HepG2 (cell line): Measurements from ENCODE around the gene SVBP. TPM values are rescaled to one million over a fixed set of nuclear protein-coding genes. Genes with fewer than 3 reads are reported as not detected.

Experiments used
- ELF1 ChIP-seq: sonication (generic); formaldehyde crosslinking; IDR thresholded peaks from 2 replicates; pipeline ENCODE4 v1.4.0; 2020; ENCODE audit warnings: missing genetic modification reagents
- FOXJ3 ChIP-seq: sonication (generic); formaldehyde crosslinking; IDR thresholded peaks from 2 replicates; pipeline ENCODE4 v1.4.0; 2020; ENCODE audit warnings: missing genetic modification reagents, mild to moderate bottlenecking, borderline replicate concordance
- GATA4 ChIP-seq: sonication (generic); IDR thresholded peaks from 2 replicates; pipeline ENCODE4 v1.6.1; 2016; ENCODE audit warnings: antibody characterized with exemption, low read depth, borderline replicate concordance
- IRX3 ChIP-seq: sonication (generic); formaldehyde crosslinking; IDR thresholded peaks from 2 replicates; pipeline ENCODE4 v1.8.1; 2023; ENCODE audit warnings: mild to moderate bottlenecking, low read depth, missing genetic modification reagents, borderline replicate concordance
- KDM6A ChIP-seq: IDR thresholded peaks from 2 replicates; pipeline ENCODE4 v1.6.1; 2016; ENCODE audit warnings: low read depth
- MEIS1 ChIP-seq: sonication (generic); formaldehyde crosslinking; IDR thresholded peaks from 2 replicates; pipeline ENCODE4 v1.9.0; 2021; ENCODE audit warnings: mild to moderate bottlenecking, missing genetic modification reagents, moderate library complexity, borderline replicate concordance
- NFE2 ChIP-seq: sonication (generic); formaldehyde crosslinking; IDR thresholded peaks from 2 replicates; pipeline ENCODE4 v1.4.0; 2020; ENCODE audit warnings: missing genetic modification reagents
- NPAS2 ChIP-seq: sonication (generic); formaldehyde crosslinking; IDR thresholded peaks from 2 replicates; pipeline ENCODE4 v1.8.0; 2022; ENCODE audit warnings: mild to moderate bottlenecking, missing genetic modification reagents, borderline replicate concordance
- RFXANK ChIP-seq: IDR thresholded peaks from 2 replicates; pipeline ENCODE4 v1.6.1; 2016
- TAF15 ChIP-seq: fragments of 200-400 bp; formaldehyde crosslinking; IDR thresholded peaks from one replicate; pipeline ENCODE4 v1.6.1; 2018; ENCODE audit warnings: mild to moderate bottlenecking, low read depth, low read length; ENCODE audit not compliant: poor library complexity, severe bottlenecking
- YEATS4 ChIP-seq: sonication (generic); formaldehyde crosslinking; IDR thresholded peaks from 2 replicates; pipeline ENCODE4 v1.4.0; 2020; ENCODE audit warnings: missing genetic modification reagents, borderline replicate concordance
- ZNF3 ChIP-seq: IDR thresholded peaks from 2 replicates; pipeline ENCODE4 v1.7.0; 2017; ENCODE audit warnings: inconsistent platforms
- ZNF382 ChIP-seq: sonication (generic); formaldehyde crosslinking; IDR thresholded peaks from 2 replicates; pipeline ENCODE4 v1.5.0; 2020; ENCODE audit warnings: missing genetic modification reagents, mild to moderate bottlenecking, borderline replicate concordance
- ZNF468 ChIP-seq: sonication (generic); formaldehyde crosslinking; IDR thresholded peaks from 2 replicates; pipeline ENCODE4 v1.8.0; 2022; ENCODE audit warnings: mild to moderate bottlenecking, moderate library complexity, missing genetic modification reagents
- ZNF569 ChIP-seq: sonication (generic); formaldehyde crosslinking; IDR thresholded peaks from 2 replicates; pipeline ENCODE4 v1.5.0; 2020; ENCODE audit warnings: mild to moderate bottlenecking, missing genetic modification reagents, moderate library complexity, borderline replicate concordance
- ZNF616 ChIP-seq: sonication (generic); formaldehyde crosslinking; IDR thresholded peaks from 2 replicates; pipeline ENCODE4 v1.5.0; 2020; ENCODE audit warnings: low read depth, mild to moderate bottlenecking, missing genetic modification reagents
- ZNF670 ChIP-seq: sonication (generic); formaldehyde crosslinking; IDR thresholded peaks from 2 replicates; pipeline ENCODE4 v1.8.0; 2022; ENCODE audit warnings: mild to moderate bottlenecking, missing genetic modification reagents, borderline replicate concordance
- ZNF709 ChIP-seq: sonication (generic); formaldehyde crosslinking; IDR thresholded peaks from 2 replicates; pipeline ENCODE4 v1.5.0; 2020; ENCODE audit warnings: mild to moderate bottlenecking, missing genetic modification reagents
- ZNF775 ChIP-seq: sonication (generic); formaldehyde crosslinking; IDR thresholded peaks from 2 replicates; pipeline ENCODE4 v1.4.0; 2020; ENCODE audit warnings: missing genetic modification reagents, mild to moderate bottlenecking, moderate library complexity, borderline replicate concordance
- ZNF776 ChIP-seq: sonication (generic); formaldehyde crosslinking; IDR thresholded peaks from 2 replicates; pipeline ENCODE4 v1.4.0; 2020; ENCODE audit warnings: mild to moderate bottlenecking, missing genetic modification reagents
- ZSCAN22 ChIP-seq: sonication (generic); formaldehyde crosslinking; IDR thresholded peaks from 2 replicates; pipeline ENCODE4 v1.4.0; 2020; ENCODE audit warnings: mild to moderate bottlenecking, missing genetic modification reagents
- polyA plus RNA-seq, 8 experiments: library from polyadenylated mRNA; depleted of rRNA in 3 of 8; stranded (reverse) in 7 of 8; unstranded in 1 of 8; fragments of >200 nt; fragmentation: Illumina TruSeq in 4 of 8; extraction: Trizol in 4 of 8; gene quantifications; 2 replicates each; pipeline versions ENCODE4 v1.2.1 to v1.2.3, GENCODE V29; 2011 to 2016; ENCODE audit warnings: low read depth in 4 of 8, missing spikeins in 1 of 8, mixed read lengths in 1 of 8; ENCODE audit not compliant: insufficient read depth in 1 of 8
- total RNA-seq, 5 experiments: library from RNA; depleted of rRNA; stranded (reverse); fragments of >200 nt; fragmentation: Illumina TruSeq; extraction: Trizol; gene quantifications; 2 replicates each; pipeline ENCODE4 v1.2.3, GENCODE V29; 2016; ENCODE audit warnings: low read depth in 1 of 5
- TF ChIP-seq, protein P1 (sequence below): sonication (generic); formaldehyde crosslinking; IDR thresholded peaks from 2 replicates; pipeline ENCODE4 v1.9.0; 2022; ENCODE audit warnings: missing genetic modification reagents, mild to moderate bottlenecking, borderline replicate concordance
- TF ChIP-seq, protein P2 (sequence below): sonication (generic); formaldehyde crosslinking; conservative IDR thresholded peaks from 2 replicates; pipeline ENCODE4 v1.4.0; 2020; ENCODE audit warnings: missing genetic modification reagents
- TF ChIP-seq, protein P3 (sequence below): sonication (generic); formaldehyde crosslinking; IDR thresholded peaks from 2 replicates; pipeline ENCODE4 v1.4.0; 2020; ENCODE audit warnings: missing genetic modification reagents
- TF ChIP-seq, protein P4 (sequence below): sonication (generic); formaldehyde crosslinking; IDR thresholded peaks from 2 replicates; pipeline ENCODE4 v1.5.0; 2020; ENCODE audit warnings: mild to moderate bottlenecking, missing genetic modification reagents

SVBP gene
- total and polyA plus RNA-seq, 2 of the 13 experiments (the other 11 are each of a cell fraction or from before 2014, with no cell fraction given) = 28.8 to 48.2 TPM

DNA sequence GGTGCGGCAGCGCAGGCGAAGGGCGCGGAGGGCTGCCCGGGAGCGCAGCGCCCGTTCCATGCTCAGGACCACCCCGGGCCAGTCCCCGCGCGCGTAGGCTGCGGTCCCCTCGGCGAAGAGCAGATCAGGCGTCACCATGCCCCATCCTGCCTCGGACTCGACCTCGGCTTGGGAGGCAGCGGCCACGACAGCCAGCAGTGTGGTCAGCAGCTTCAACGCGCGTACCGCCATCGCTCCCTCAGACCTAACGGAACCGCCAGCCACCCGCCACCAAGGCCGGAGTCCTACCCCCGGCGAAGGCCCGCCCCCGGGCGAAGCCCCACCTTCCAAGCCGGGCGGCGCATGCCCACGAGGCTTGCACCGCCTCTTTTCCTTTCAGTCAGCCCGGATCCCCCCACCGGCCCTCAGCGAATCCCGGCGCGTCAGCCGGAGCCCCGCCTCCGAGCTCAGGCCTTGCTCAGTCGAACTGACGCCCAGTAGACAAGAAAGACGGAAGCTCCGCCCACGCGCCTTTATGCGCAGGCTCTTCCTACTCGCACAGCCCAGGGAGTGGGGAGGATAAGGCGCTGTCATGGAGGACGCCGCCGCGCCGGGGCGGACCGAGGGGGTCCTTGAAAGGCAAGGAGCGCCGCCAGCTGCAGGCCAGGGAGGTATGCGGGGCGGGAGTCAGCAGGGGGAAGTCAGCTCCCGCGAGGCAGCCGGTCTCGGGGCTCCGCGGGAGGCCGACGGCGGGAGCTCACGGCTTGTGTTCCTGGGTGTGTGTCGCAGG lies 50.3 kb downstream of the SVBP start, which contains the start of the genes C1orf50 and P3H1 (continued):
- TF ChIP-seq ZNF382 (CRISPR knock-in tag) (no peak), ZNF776 (no peak; the same call in 1 of the 2 replicates), ZNF670 (CRISPR knock-in tag) (peak; percentile 83; the same call in 1 of the 2 replicates), ELF1 (CRISPR knock-in tag) (peak; percentile 89), ZNF3 (CRISPR knock-in tag) (no peak), ZNF775 (no peak), YEATS4 (CRISPR knock-in tag) (no peak; the same call in none of the 2 replicates), ZSCAN22 (CRISPR knock-in tag) (no peak), NPAS2 (no peak), FOXJ3 (CRISPR knock-in tag) (peak; percentile 49; the same call in 1 of the 2 replicates), ZNF709 (CRISPR knock-in tag) (peak; percentile 59), TAF15 (peak; percentile 56), KDM6A (CRISPR knock-in tag) (no peak), ZNF569 (CRISPR knock-in tag) (no peak; the same call in 1 of the 2 replicates), MEIS1 (CRISPR knock-in tag) (peak; percentile 91), IRX3 (CRISPR knock-in tag) (peak; percentile 84; the same call in 1 of the 2 replicates), NFE2 (no peak), RFXANK (no peak), GATA4 (peak; percentile 37; the same call in 1 of the 2 replicates), ZNF616 (CRISPR knock-in tag) (0 out of 2 replicates have a peak, but pooled peaks have one; percentile 69), ZNF468 (CRISPR knock-in tag) (no peak)
- TF ChIP-seq, protein P1, sequence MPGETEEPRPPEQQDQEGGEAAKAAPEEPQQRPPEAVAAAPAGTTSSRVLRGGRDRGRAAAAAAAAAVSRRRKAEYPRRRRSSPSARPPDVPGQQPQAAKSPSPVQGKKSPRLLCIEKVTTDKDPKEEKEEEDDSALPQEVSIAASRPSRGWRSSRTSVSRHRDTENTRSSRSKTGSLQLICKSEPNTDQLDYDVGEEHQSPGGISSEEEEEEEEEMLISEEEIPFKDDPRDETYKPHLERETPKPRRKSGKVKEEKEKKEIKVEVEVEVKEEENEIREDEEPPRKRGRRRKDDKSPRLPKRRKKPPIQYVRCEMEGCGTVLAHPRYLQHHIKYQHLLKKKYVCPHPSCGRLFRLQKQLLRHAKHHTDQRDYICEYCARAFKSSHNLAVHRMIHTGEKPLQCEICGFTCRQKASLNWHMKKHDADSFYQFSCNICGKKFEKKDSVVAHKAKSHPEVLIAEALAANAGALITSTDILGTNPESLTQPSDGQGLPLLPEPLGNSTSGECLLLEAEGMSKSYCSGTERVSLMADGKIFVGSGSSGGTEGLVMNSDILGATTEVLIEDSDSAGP = peak; percentile 76
- TF ChIP-seq, protein P2, sequence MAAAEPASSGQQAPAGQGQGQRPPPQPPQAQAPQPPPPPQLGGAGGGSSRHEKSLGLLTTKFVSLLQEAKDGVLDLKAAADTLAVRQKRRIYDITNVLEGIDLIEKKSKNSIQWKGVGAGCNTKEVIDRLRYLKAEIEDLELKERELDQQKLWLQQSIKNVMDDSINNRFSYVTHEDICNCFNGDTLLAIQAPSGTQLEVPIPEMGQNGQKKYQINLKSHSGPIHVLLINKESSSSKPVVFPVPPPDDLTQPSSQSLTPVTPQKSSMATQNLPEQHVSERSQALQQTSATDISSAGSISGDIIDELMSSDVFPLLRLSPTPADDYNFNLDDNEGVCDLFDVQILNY (CRISPR knock-in tag) = peak; percentile 8; the same call in 1 of the 2 replicates
- TF ChIP-seq, protein P3, sequence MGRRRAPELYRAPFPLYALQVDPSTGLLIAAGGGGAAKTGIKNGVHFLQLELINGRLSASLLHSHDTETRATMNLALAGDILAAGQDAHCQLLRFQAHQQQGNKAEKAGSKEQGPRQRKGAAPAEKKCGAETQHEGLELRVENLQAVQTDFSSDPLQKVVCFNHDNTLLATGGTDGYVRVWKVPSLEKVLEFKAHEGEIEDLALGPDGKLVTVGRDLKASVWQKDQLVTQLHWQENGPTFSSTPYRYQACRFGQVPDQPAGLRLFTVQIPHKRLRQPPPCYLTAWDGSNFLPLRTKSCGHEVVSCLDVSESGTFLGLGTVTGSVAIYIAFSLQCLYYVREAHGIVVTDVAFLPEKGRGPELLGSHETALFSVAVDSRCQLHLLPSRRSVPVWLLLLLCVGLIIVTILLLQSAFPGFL = 0 out of 2 replicates have a peak, but pooled peaks have one; percentile 79
- TF ChIP-seq, protein P4, sequence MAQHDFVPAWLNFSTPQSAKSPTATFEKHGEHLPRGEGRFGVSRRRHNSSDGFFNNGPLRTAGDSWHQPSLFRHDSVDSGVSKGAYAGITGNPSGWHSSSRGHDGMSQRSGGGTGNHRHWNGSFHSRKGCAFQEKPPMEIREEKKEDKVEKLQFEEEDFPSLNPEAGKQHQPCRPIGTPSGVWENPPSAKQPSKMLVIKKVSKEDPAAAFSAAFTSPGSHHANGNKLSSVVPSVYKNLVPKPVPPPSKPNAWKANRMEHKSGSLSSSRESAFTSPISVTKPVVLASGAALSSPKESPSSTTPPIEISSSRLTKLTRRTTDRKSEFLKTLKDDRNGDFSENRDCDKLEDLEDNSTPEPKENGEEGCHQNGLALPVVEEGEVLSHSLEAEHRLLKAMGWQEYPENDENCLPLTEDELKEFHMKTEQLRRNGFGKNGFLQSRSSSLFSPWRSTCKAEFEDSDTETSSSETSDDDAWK (CRISPR knock-in tag) = no peak
